GM19467 (cell line): ENCODE measurements around the gene ADAMTS6.
"Not testable (repeated sequence)": the region's sequence is repeated elsewhere in the genome, so short reads cannot be mapped to it uniquely, and the experiment has no call there.

ENCODE experiments used
- ATAC-seq: cut with Tn5 transposase; IDR thresholded peaks from one replicate; pipeline ENCODE4 v1.9.1; 2021; ENCODE audit warnings: mild to moderate bottlenecking, moderate library complexity; ENCODE audit not compliant: unreplicated experiment

The ADAMTS6 gene

GRCh38 chr5:65481635-65482295 lies at the start of gene ADAMTS6:
ADAMTS6 (minus strand) TSS chr5:65481920; CDS start chr5:65473673, 8,247 bp downstream.
- peak; percentile 68 for ATAC-seq

- no peak for ATAC-seq
These were observed 49.2 kb upstream of the ADAMTS6 start for GRCh38 chr5:65530904-65531303.

- ATAC-seq: no peak
These were observed 44.0 kb upstream of the ADAMTS6 start for GRCh38 chr5:65525726-65526125.

GRCh38 chr5:65512170-65512937 lies 30.6 kb upstream of the ADAMTS6 start:
- no peak for ATAC-seq

- no peak for ATAC-seq
These were observed 27.3 kb upstream of the ADAMTS6 start for GRCh38 chr5:65508978-65509377.

- no peak for ATAC-seq
These were observed 25.2 kb upstream of the ADAMTS6 start for GRCh38 chr5:65506961-65507360.

GRCh38 chr5:65489119-65489518 lies 7.4 kb upstream of the ADAMTS6 start:
- no peak for ATAC-seq

- ATAC-seq: not testable (repeated sequence)
These were observed 6.4 kb upstream of the ADAMTS6 start for GRCh38 chr5:65488038-65488687.

- not testable (repeated sequence) for ATAC-seq
These were observed 5.1 kb upstream of the ADAMTS6 start for GRCh38 chr5:65486803-65487202.

GRCh38 chr5:65485405-65485804 lies 3.7 kb upstream of the ADAMTS6 start:
- ATAC-seq: no peak

- ATAC-seq: peak; percentile 58
These were observed 2.0 kb upstream of the ADAMTS6 start for GRCh38 chr5:65483546-65484346.

GRCh38 chr5:65482736-65483545 lies 1.2 kb upstream of the ADAMTS6 start:
- no peak for ATAC-seq

GRCh38 chr5:65482296-65482735 lies 596 bp upstream of the ADAMTS6 start:
- no peak for ATAC-seq

- peak; percentile 6 for ATAC-seq
These were observed 544 bp downstream of the ADAMTS6 start for GRCh38 chr5:65481171-65481581.

- no peak for ATAC-seq
These were observed 1.3 kb downstream of the ADAMTS6 start for GRCh38 chr5:65480306-65480865.

- ATAC-seq: no peak
These were observed 2.2 kb downstream of the ADAMTS6 start for GRCh38 chr5:65479527-65479926.

GRCh38 chr5:65478336-65478735 lies 3.4 kb downstream of the ADAMTS6 start:
- ATAC-seq: no peak

GRCh38 chr5:65475895-65476294 lies 5.8 kb downstream of the ADAMTS6 start:
- no peak for ATAC-seq

GRCh38 chr5:65475336-65475735 lies 6.4 kb downstream of the ADAMTS6 start:
- ATAC-seq: no peak
